Skeletal muscle tissue (tissue), 4 donors: Measurements from ENCODE around the gene ARIH1. TPM values are rescaled to one million over a fixed set of nuclear protein-coding genes. Genes with fewer than 3 reads are reported as not detected.
"Not testable (repeated sequence)": the region's sequence is repeated elsewhere in the genome, so short reads cannot be mapped to it uniquely, and the experiment has no call there.

Source experiments
- H3K27ac ChIP-seq: one replicate; pipeline ENCODE4 v1.7.0; 2013; ENCODE audit warnings: mild to moderate bottlenecking, low read depth, low read length, inconsistent platforms
- H3K27me3 ChIP-seq, 3 donors: one replicate each; pipeline ENCODE4 v1.7.0; 2013; ENCODE audit warnings: low read length in 3 of 3; ENCODE audit not compliant: control insufficient read depth in 3 of 3, insufficient read depth in 3 of 3
- H3K36me3 ChIP-seq, 3 donors: one replicate each; pipeline ENCODE4 v1.7.0; 2013; ENCODE audit warnings: low read length in 3 of 3; ENCODE audit not compliant: control insufficient read depth in 3 of 3, insufficient read depth in 3 of 3
- H3K4me1 ChIP-seq, 3 donors: one replicate each; pipeline ENCODE4 v1.7.0; 2013; ENCODE audit warnings: low read length in 3 of 3, mild to moderate bottlenecking in 3 of 3; ENCODE audit not compliant: control insufficient read depth in 3 of 3, insufficient read depth in 3 of 3
- H3K4me3 ChIP-seq, 3 donors: one replicate each; pipeline ENCODE4 v1.7.0; 2013; ENCODE audit warnings: low read length in 3 of 3
- H3K9ac ChIP-seq, 3 donors: one replicate each; pipeline ENCODE4 v1.7.0; 2013; ENCODE audit warnings: low read length in 3 of 3, mild to moderate bottlenecking in 3 of 3, moderate library complexity in 2 of 3, low read depth in 1 of 3
- H3K9me3 ChIP-seq, 3 donors: one replicate each; pipeline ENCODE4 v1.7.0; 2013; ENCODE audit warnings: low read length in 3 of 3; ENCODE audit not compliant: control insufficient read depth in 3 of 3
- total RNA-seq: library from RNA; depleted of rRNA; stranded (reverse); fragments of >200 nt; gene quantifications from one replicate; pipeline ENCODE4 v1.2.3, GENCODE V29; 2014
- donor health status: Osteomylitis.

Gene ARIH1
- total RNA-seq, 1 donor from 2014 or later = 27.1 TPM

GRCh38 chr15:72609862-72610261, 135.7 kb downstream of the ARIH1 start:
- Histone ChIP-seq H3K36me3 (peaks cover 0 to 6% (median 4%) of the 10 kb centered on the region in 3 donors), H3K4me3 (no peak overlapping the region), H3K27me3 (no peaks in the 10 kb centered on the region), H3K27ac (no peak overlapping the region), H3K4me1 (no peaks in the 10 kb centered on the region), H3K9me3 (no peaks in the 10 kb centered on the region), H3K9ac (no peak overlapping the region)

GRCh38 chr15:72612324-72612723, 138.2 kb downstream of the ARIH1 start:
- not testable (repeated sequence) for H3K9me3 ChIP-seq, H3K9ac ChIP-seq, H3K27me3 ChIP-seq, H3K27ac ChIP-seq, H3K4me1 ChIP-seq, H3K36me3 ChIP-seq, H3K4me3 ChIP-seq

- no peaks in the 10 kb centered on the region for H3K36me3 ChIP-seq
- H3K9me3 ChIP-seq = no peaks in the 10 kb centered on the region
- no peaks in the 10 kb centered on the region for H3K4me1 ChIP-seq
- no peak overlapping the region for H3K4me3 ChIP-seq
- no peak overlapping the region for H3K9ac ChIP-seq
- no peaks in the 10 kb centered on the region for H3K27me3 ChIP-seq
- no peak overlapping the region for H3K27ac ChIP-seq
Measured at GRCh38 chr15:72614810-72615532, 140.8 kb downstream of the ARIH1 start.

DNA sequence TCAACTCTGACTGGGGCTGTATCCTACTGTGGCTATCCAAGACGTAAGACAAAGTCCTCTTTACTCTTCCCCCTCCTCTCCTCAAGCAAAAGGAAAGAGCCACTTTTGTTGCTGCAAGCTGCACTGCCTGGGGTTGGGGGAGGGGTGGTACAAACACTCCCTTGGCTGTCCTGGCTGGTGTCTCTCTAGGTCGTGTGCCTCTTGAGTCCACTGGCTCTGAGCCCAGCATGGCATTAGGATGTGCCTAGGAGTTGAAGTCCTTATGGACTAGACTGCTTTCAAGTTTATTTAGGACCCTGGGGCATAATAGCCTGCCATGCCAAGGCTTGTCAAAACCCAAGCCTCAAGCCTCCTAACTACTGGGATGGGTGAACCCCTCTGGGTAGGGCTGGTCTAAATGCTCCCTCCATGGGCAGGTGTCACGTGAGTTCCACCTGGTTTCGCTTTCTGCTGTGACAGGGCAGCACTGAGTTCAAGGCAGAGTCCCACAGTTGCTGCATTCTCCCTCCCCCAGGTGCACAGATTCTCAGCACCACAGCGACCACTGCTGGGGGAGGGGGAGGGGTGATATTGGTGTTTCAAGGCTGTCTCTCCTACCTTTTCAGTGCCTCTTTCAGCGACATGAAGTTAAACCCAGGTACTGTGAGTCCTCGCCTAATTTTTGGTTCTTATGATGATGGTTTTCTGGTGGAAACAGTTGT, 141.6 kb downstream of the ARIH1 start:
- H3K4me3 ChIP-seq, H3K36me3 ChIP-seq, H3K27me3 ChIP-seq, H3K27ac ChIP-seq, H3K4me1 ChIP-seq, H3K9ac ChIP-seq, H3K9me3 ChIP-seq: not testable (repeated sequence)

GRCh38 chr15:72616491-72617210, 142.5 kb downstream of the ARIH1 start:
- no peaks in the 10 kb centered on the region for H3K36me3 ChIP-seq
- no peak overlapping the region for H3K4me3 ChIP-seq
- no peaks in the 10 kb centered on the region for H3K27me3 ChIP-seq
- no peak overlapping the region for H3K27ac ChIP-seq
- H3K9ac ChIP-seq = no peak overlapping the region
- no peaks in the 10 kb centered on the region for H3K4me1 ChIP-seq
- H3K9me3 ChIP-seq = no peaks in the 10 kb centered on the region

DNA sequence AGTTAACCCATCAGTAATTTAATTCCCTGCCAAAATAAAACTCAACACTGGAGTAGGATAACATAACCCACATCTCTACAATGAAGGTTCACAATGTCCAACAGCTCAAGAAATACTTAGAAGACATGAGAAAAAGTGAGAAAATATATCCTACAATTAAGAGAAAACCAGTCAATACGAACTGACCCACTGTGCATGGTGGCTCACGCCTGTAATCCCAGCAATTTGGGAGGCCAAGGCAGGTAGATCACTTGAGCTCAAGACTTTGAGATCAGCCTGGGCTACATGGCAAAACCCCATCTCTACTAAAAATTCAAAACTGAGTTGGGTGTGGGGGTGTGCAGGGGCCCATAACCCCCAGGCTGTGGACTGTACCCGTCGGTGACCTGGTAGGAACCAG, 149.7 kb downstream of the ARIH1 start:
- H3K4me3 ChIP-seq, H3K9me3 ChIP-seq, H3K9ac ChIP-seq, H3K4me1 ChIP-seq, H3K27me3 ChIP-seq, H3K36me3 ChIP-seq, H3K27ac ChIP-seq: not testable (repeated sequence)

DNA sequence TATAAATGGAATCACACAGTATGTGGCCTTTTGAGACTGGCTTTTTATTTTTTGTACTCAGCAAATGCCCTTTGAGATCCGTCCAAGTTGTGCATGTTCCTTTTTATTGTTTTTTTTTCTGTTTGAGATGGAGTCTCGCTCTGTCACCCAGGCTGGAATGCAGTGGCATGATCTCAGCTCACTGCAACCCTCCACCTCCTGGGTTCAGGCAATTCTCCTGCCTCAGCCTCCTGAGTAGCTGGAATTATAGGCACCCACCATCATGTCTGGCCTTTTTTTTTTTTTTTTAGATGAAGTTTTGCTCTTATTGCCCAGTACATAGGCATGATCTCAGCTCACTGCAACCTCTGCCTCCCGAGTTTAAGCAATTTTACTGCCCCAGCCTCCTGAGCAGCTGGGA, 152.0 kb downstream of the ARIH1 start:
- not testable (repeated sequence) for H3K27ac ChIP-seq, H3K27me3 ChIP-seq, H3K36me3 ChIP-seq, H3K9me3 ChIP-seq, H3K4me3 ChIP-seq, H3K9ac ChIP-seq, H3K4me1 ChIP-seq

DNA sequence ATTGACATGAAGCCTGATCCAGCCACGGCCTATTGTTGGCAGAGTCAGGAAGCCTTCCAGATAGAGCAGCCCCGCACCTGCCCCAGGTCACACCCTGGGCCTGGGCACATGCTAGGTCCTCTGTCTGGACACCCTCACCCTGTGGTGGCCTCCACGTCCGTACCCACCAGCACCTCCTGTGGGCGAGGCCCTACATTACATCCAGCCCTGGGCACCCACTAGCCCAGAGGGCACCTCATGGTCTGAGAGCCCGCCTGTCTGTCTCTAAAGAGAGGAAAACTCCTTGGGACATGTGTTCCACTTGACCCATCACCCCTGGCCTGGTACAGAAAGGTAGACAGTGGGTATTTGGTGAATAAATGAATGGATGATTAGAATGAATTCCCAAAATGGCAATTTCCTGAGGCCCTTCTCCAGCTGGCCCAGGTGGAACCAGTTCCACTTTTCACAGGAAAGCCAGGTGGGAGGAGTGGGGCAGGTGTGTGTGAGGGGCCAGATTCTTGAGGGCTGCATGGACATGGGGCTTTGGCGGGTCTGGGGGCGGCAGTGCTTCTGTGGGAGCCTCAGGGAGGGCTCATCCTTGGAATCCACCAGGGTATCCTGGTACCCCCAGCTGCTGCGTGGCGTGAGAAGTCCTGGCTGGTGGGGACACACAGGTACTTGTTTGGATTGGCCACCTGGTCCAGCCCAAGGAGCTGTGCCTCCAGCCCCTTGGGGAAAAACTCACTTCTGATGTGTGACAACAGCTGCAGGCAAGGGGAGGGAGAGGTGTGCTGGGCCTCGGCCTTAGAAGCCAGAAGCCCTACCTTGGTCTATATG, 154.3 kb downstream of the ARIH1 start:
- not testable (repeated sequence) for H3K27me3 ChIP-seq, H3K9ac ChIP-seq, H3K27ac ChIP-seq, H3K9me3 ChIP-seq, H3K4me3 ChIP-seq, H3K4me1 ChIP-seq, H3K36me3 ChIP-seq

DNA sequence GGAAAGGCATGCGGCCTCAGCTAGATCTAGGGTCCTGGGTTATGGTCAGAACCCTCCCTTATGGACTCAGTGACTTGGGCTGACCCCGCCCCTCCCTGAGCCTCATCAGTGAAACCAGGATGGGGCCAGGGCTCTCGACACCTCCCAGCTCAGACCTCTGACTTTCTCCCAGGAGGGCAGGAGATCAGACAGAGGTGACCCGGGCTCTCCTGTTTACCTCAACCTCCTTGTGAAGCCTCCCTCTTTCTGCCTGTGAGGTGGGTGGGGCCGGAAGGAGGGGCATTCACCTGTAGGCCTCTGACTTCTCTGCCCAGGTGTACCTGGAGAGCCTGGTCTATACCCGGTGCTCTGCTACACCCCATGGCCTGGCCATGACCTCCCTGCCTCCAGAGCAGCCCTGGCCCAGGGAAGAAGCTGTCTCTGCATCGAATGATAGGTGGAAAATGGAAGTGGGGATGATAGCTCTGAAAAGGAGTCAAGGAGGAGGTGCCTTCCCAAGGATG, 155.0 kb downstream of the ARIH1 start:
- not testable (repeated sequence) for H3K9ac ChIP-seq, H3K36me3 ChIP-seq

More for the DNA sequence above, 155.0 kb downstream of the ARIH1 start:
- H3K27ac ChIP-seq, H3K9me3 ChIP-seq, H3K27me3 ChIP-seq, H3K4me3 ChIP-seq, H3K4me1 ChIP-seq: not testable (repeated sequence)
